H1 (cell line): ENCODE results near the gene ADCY7. TPM values are rescaled to one million over a fixed set of nuclear protein-coding genes. Genes with fewer than 3 reads are reported as not detected.

Experiments
- CTCF ChIA-PET: fragments of 300-600 bp; sonication (Branson Sonifier 250); formaldehyde crosslinking; loops from one replicate; lab custom pipeline; 2021; ENCODE audit not compliant: partially characterized antibody; lab: Charles Lee
- POLR2A ChIA-PET: fragments of 300-600 bp; sonication (Branson Sonifier 250); formaldehyde crosslinking; loops from one replicate; lab custom pipeline; 2021; ENCODE audit warnings: inconsistent platforms; ENCODE audit not compliant: partially characterized antibody; lab: Charles Lee
- DNase-seq, 2 experiments: peaks; one replicate each; pipeline versions ENCODE4 v3.0.0 to v3.0.0-alpha.2; 2010 to 2022; ENCODE audit warnings: low spot score in 2 of 2, low read depth in 1 of 2, mixed read lengths in 1 of 2
- FAIRE-seq: peaks from 2 replicates; lab custom pipeline; 2011; peaks lifted over from hg19 to GRCh38; lab: Jason Lieb, UNC
- H2AFZ ChIP-seq: 2 replicates; pipeline ENCODE4 v1.8.1; 2012; ENCODE audit warnings: low read length, inconsistent platforms
- H2AK5ac ChIP-seq: 2 replicates; pipeline ENCODE4 v1.6.1; 2013; ENCODE audit warnings: low read depth, low read length
- H2BK120ac ChIP-seq: replicated peaks from 2 replicates; pipeline ENCODE3; 2013; ENCODE audit warnings: low read depth, low read length, inconsistent platforms
- H2BK12ac ChIP-seq: 2 replicates; pipeline ENCODE4 v1.6.1; 2013; ENCODE audit warnings: low read depth, low read length
- H2BK15ac ChIP-seq: 2 replicates; pipeline ENCODE4 v1.6.1; 2013; ENCODE audit warnings: low read length
- H2BK20ac ChIP-seq: 2 replicates; pipeline ENCODE4 v1.6.1; 2013; ENCODE audit warnings: low read length
- H2BK5ac ChIP-seq: 2 replicates; pipeline ENCODE4 v1.6.1; 2013; ENCODE audit warnings: low read depth, low read length
- H3K14ac ChIP-seq: 2 replicates; pipeline ENCODE4 v1.6.1; 2013; ENCODE audit warnings: inconsistent platforms; ENCODE audit not compliant: insufficient read length
- H3K18ac ChIP-seq: 2 replicates; pipeline ENCODE4 v1.6.1; 2013; ENCODE audit warnings: low read length; ENCODE audit errors: extremely low read depth
- H3K23ac ChIP-seq: 2 replicates; pipeline ENCODE4 v1.6.1; 2013; ENCODE audit warnings: inconsistent platforms; ENCODE audit not compliant: insufficient read length
- H3K23me2 ChIP-seq: 2 replicates; pipeline ENCODE4 v1.6.1; 2013; ENCODE audit warnings: low read depth, low read length
- H3K27ac ChIP-seq: 2 replicates; pipeline ENCODE4 v1.6.1; 2011; ENCODE audit warnings: low read depth, low read length, inconsistent platforms
- H3K27me3 ChIP-seq, 4 experiments: replicated peaks in 1 of 4; 1 replicate in 1 of 4; 2 replicates in 3 of 4; pipeline versions ENCODE4 v1.6.1 to v1.8.1; 2011 to 2013; ENCODE audit warnings: low read length in 3 of 4, mild to moderate bottlenecking in 3 of 4, inconsistent platforms in 2 of 4, mixed read lengths in 2 of 4, moderate library complexity in 1 of 4; ENCODE audit not compliant: control insufficient read depth in 3 of 4, insufficient read depth in 3 of 4; ENCODE audit errors: extremely low read depth in 1 of 4
- H3K36me3 ChIP-seq, 4 experiments: 2 replicates each; pipeline versions ENCODE4 v1.6.1 to v1.8.1; 2011 to 2013; ENCODE audit warnings: mild to moderate bottlenecking in 4 of 4, low read length in 3 of 4, moderate library complexity in 2 of 4, control low read depth in 1 of 4, inconsistent platforms in 1 of 4; ENCODE audit not compliant: insufficient read depth in 4 of 4, control insufficient read depth in 2 of 4
- H3K4ac ChIP-seq: replicated peaks from 2 replicates; pipeline ENCODE3; 2013; ENCODE audit warnings: low read length, low read depth, mixed read lengths, inconsistent platforms; ENCODE audit not compliant: insufficient read length
- H3K4me1 ChIP-seq, 4 experiments: replicated peaks in 1 of 4; 1 replicate in 1 of 4; 2 replicates in 3 of 4; pipeline versions ENCODE4 v1.6.1 to v1.8.1; 2011 to 2013; ENCODE audit warnings: low read length in 3 of 4, inconsistent platforms in 2 of 4, mixed read lengths in 1 of 4; ENCODE audit not compliant: insufficient read depth in 4 of 4, control insufficient read depth in 3 of 4
- H3K4me2 ChIP-seq, 2 experiments: 2 replicates each; pipeline versions ENCODE4 v1.6.1 to v1.8.1; 2011 to 2013; ENCODE audit warnings: low read depth in 2 of 2, low read length in 2 of 2, control low read depth in 1 of 2, inconsistent platforms in 1 of 2, mild to moderate bottlenecking in 1 of 2; ENCODE audit not compliant: insufficient read depth in 1 of 2
- H3K4me3 ChIP-seq, 4 experiments: fragments of 200-600, 300-600 bp in 1 of 4; sonication (generic), shearing (Covaris generic), sonication (Bioruptor Twin) in 1 of 4; 2 replicates each; pipeline versions ENCODE4 v1.5.1 to v1.8.1; 2011 to 2016; ENCODE audit warnings: low read length in 4 of 4, low read depth in 3 of 4, control low read depth in 2 of 4, inconsistent platforms in 2 of 4, mild to moderate bottlenecking in 2 of 4, mixed read lengths in 1 of 4, moderate library complexity in 1 of 4; ENCODE audit not compliant: insufficient read depth in 2 of 4; ENCODE audit errors: extremely low read depth in 1 of 4
- H3K56ac ChIP-seq: replicated peaks from 2 replicates; pipeline ENCODE3; 2013; ENCODE audit warnings: low read depth, mild to moderate bottlenecking, mixed read lengths, low read length, inconsistent platforms; ENCODE audit not compliant: insufficient read length
- H3K79me1 ChIP-seq: 2 replicates; pipeline ENCODE4 v1.6.1; 2013; ENCODE audit warnings: low read depth, low read length, control low read depth
- H3K79me2 ChIP-seq, 2 experiments: 2 replicates each; pipeline versions ENCODE4 v1.6.1 to v1.8.1; 2012 to 2013; ENCODE audit warnings: low read length in 2 of 2, mild to moderate bottlenecking in 2 of 2, inconsistent platforms in 1 of 2; ENCODE audit not compliant: insufficient read depth in 2 of 2, control insufficient read depth in 1 of 2
- H3K9ac ChIP-seq, 4 experiments: replicated peaks in 1 of 4; 1 replicate in 1 of 4; 2 replicates in 3 of 4; pipeline versions ENCODE4 v1.6.1 to v1.8.1; 2011 to 2013; ENCODE audit warnings: low read depth in 3 of 4, low read length in 3 of 4, control low read depth in 2 of 4, mild to moderate bottlenecking in 2 of 4, moderate library complexity in 2 of 4, inconsistent platforms in 1 of 4; ENCODE audit errors: extremely low read depth in 1 of 4
- H3K9me3 ChIP-seq, 2 experiments: 2 replicates each; pipeline versions ENCODE4 v1.6.1 to v1.8.1; 2012 to 2013; ENCODE audit warnings: mild to moderate bottlenecking in 2 of 2, moderate library complexity in 2 of 2, control low read depth in 1 of 2, inconsistent platforms in 1 of 2, low read depth in 1 of 2, low read length in 1 of 2, mixed read lengths in 1 of 2; ENCODE audit not compliant: insufficient read depth in 2 of 2
- H4K20me1 ChIP-seq, 2 experiments: replicated peaks in 1 of 2; 2 replicates each; pipeline versions ENCODE3 to v1.8.1; 2011 to 2013; ENCODE audit warnings: inconsistent platforms in 2 of 2, low read length in 2 of 2, mild to moderate bottlenecking in 1 of 2; ENCODE audit not compliant: insufficient read depth in 2 of 2, control insufficient read depth in 1 of 2
- H4K5ac ChIP-seq: 2 replicates; pipeline ENCODE4 v1.6.1; 2013; ENCODE audit warnings: low read length, low read depth, mixed read lengths, inconsistent platforms; ENCODE audit not compliant: insufficient read length
- H4K8ac ChIP-seq: 2 replicates; pipeline ENCODE4 v1.8.0; 2013; ENCODE audit warnings: mild to moderate bottlenecking, moderate library complexity, low read length, inconsistent platforms; ENCODE audit not compliant: insufficient read depth; ENCODE audit errors: extremely low read depth
- H4K91ac ChIP-seq: replicated peaks from 2 replicates; pipeline ENCODE3; 2013; ENCODE audit warnings: low read length, mixed read lengths, inconsistent platforms; ENCODE audit not compliant: insufficient read length
- KDM1A ChIP-seq: fragments of 200-600, 300-600 bp; sonication (generic); IDR thresholded peaks from 2 replicates; pipeline ENCODE4 v1.7.1; 2016; ENCODE audit warnings: mild to moderate bottlenecking, low read length, borderline replicate concordance
- RBBP5 ChIP-seq: IDR thresholded peaks from 2 replicates; pipeline ENCODE4 v1.7.1; 2012; ENCODE audit warnings: low read depth, mild to moderate bottlenecking, inconsistent platforms, low read length, moderate library complexity, borderline replicate concordance
- RXRA ChIP-seq: IDR thresholded peaks from 2 replicates; pipeline ENCODE4 v1.6.1; 2011; ENCODE audit warnings: low read depth, mild to moderate bottlenecking, low read length, moderate library complexity; ENCODE audit not compliant: insufficient read depth
- ZNF274 ChIP-seq: IDR thresholded peaks from 2 replicates; pipeline ENCODE4 v1.7.0; 2012; ENCODE audit warnings: low read length, borderline replicate concordance; ENCODE audit errors: extremely low read depth
- WGBS, 2 experiments: shearing (Covaris generic) in 1 of 2; methylation state at CpG; one replicate each; pipeline versions ENCODE4 v1.1.6 to v1.1.7; 2013 to 2015; ENCODE audit warnings: low lambda C conversion rate in 2 of 2, mixed read lengths in 2 of 2, inconsistent platforms in 1 of 2, low coverage in 1 of 2, missing lambda C conversion rate in 1 of 2; ENCODE audit not compliant: insufficient replicate concordance in 2 of 2, insufficient coverage in 1 of 2, insufficient read length in 1 of 2; ENCODE audit errors: extremely low coverage in 1 of 2, missing lambda C conversion rate in 1 of 2; 5-methylcytosine and 5-hydroxymethylcytosine counted together
- polyA plus RNA-seq, 7 experiments: library from polyadenylated mRNA; depleted of rRNA in 3 of 7; stranded (reverse) in 5 of 7; unstranded in 2 of 7; fragments of >200 nt in 5 of 7; fragments of 200-250 nt in 2 of 7; gene quantifications; 1 replicate in 5 of 7; 2 replicates in 1 of 7; 4 replicates in 1 of 7; pipeline versions ENCODE4 v1.2.1 to v1.2.3, GENCODE V29; 2011 to 2013; ENCODE audit warnings: missing spikeins in 2 of 7, mixed read lengths in 2 of 7
- total RNA-seq: library from RNA; stranded (reverse); fragmentation: NEBNext Ultra II Directional; extraction: Animal tissue kit (Norgen Biotek cat#: 25700); gene quantifications from 2 replicates; pipeline ENCODE4 v1.2.1, GENCODE V29; 2021

ADCY7 gene
- total and polyA plus RNA-seq, 2 of the 8 experiments (the other 6 are each of a cell fraction or from before 2014, with no cell fraction given) = 2.4 to 5.1 TPM

DNA sequence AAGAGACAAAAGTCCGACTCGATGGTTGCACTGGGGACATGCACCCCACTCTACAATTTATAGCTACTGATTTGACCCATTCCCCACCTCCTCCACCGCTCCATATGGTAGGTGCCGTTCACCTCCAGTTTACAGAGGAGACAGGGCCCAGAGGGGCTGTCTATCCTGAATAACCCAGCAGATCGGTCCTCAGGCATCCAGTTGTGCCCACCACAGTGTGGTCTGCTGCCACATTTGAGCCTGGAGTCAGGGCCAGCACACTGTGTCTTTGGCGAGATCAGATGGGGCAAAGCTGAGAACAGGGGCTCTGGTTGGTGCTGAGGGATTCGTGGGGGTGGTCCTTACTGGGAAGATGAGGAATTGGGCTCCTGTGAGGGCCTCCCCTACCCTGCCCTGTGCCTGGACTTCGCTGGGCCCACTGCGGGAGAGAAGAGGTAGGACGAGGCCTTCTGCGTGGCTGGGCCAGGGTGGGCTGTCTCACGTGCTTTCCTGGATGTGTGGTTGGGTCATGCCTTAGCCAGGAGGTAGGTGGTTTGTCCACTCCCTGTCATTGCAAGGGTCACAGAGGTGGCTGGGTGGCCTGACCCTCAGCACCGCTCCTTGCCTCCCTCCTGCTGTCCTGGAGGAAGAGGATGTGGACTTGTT is 2.8 kb downstream of the ADCY7 start:
- Histone ChIP-seq H4K8ac (no peak overlapping the region), H4K5ac (no peak overlapping the region), H3K23ac (no peak overlapping the region), H3K27ac (no peak overlapping the region), H2BK5ac (no peak overlapping the region), H2BK120ac (no peak overlapping the region), H3K14ac (no peak overlapping the region), H2BK20ac (no peak overlapping the region), H2AFZ (no peak overlapping the region), H3K4ac (no peak overlapping the region), H3K23me2 (no peaks in the 10 kb centered on the region), H3K9me3 (no peaks in the 10 kb centered on the region), H3K27me3 (no peaks in the 10 kb centered on the region), H4K91ac (no peak overlapping the region), H2AK5ac (no peak overlapping the region), H3K4me1 (peaks cover 0 to 12% (median 8%) of the 10 kb centered on the region in 4 experiments; a peak in 6 of 7 replicates), H3K36me3 (no peaks in the 10 kb centered on the region), H3K4me3 (no peak overlapping the region), H4K20me1 (peaks cover 0 to 2% of the 10 kb centered on the region in 2 experiments), H2BK12ac (no peak overlapping the region), H3K18ac (peak overlapping the region; percentile 32; the same call in 1 of the 2 replicates), H2BK15ac (no peak overlapping the region), H3K9ac (no peak overlapping the region), H3K4me2 (no peak overlapping the region), H3K79me2 (no peaks in the 10 kb centered on the region), H3K79me1 (0 out of 2 replicates have a peak, but pooled peaks cover 3% of the 10 kb centered on the region), H3K56ac (no peak overlapping the region)
- no peak for FAIRE-seq
- CTCF ChIA-PET = interaction anchor here (1.4 kb wide), 2 partner anchors 9 to 58 kb away, joined by 4 to 6 read pairs; no protein-coding TSS in a partner anchor
- DNase-seq = no peak
- TF ChIP-seq RXRA = no peak
- TF ChIP-seq KDM1A = no peak
- no peak for TF ChIP-seq ZNF274
- no peak for TF ChIP-seq RBBP5
- POLR2A ChIA-PET = interaction anchor here (1.2 kb wide), 1 partner anchor 63 kb away, joined by 3 read pairs; no protein-coding TSS in a partner anchor
- 83% methylated on average over 13 of the region's 13 CpGs; no CpG with 5 or more reads in 1 of the 2 experiments for WGBS, 2 experiments
